IPS-18c (cell line): Measurements from ENCODE around the gene PYCR2.
"Not testable (repeated sequence)": the region's sequence is repeated elsewhere in the genome, so short reads cannot be mapped to it uniquely, and the experiment has no call there.

Experiments used
- H3K4me3 ChIP-seq: 2 replicates; pipeline ENCODE4 v1.7.0; 2013; ENCODE audit warnings: low read depth, mild to moderate bottlenecking, low read length, moderate library complexity; ENCODE audit not compliant: insufficient read depth
- H3K9me3 ChIP-seq: one replicate; pipeline ENCODE4 v1.6.1; 2013; ENCODE audit warnings: mild to moderate bottlenecking, low read length, moderate library complexity; ENCODE audit not compliant: control insufficient read depth, insufficient read depth

PYCR2 gene

GRCh38 chr1:225887554-225888288, 36.3 kb downstream of the PYCR2 start:
- H3K4me3 ChIP-seq, H3K9me3 ChIP-seq: not testable (repeated sequence)

GRCh38 chr1:225887030-225887314, 37.1 kb downstream of the PYCR2 start:
- H3K4me3 ChIP-seq = no peak overlapping the region
- H3K9me3 ChIP-seq = peaks cover 2% of the 10 kb centered on the region

- Histone ChIP-seq H3K9me3 (peaks cover 2% of the 10 kb centered on the region), H3K4me3 (no peak overlapping the region)
Observed at GRCh38 chr1:225886159-225887029, 37.7 kb downstream of the PYCR2 start.

DNA sequence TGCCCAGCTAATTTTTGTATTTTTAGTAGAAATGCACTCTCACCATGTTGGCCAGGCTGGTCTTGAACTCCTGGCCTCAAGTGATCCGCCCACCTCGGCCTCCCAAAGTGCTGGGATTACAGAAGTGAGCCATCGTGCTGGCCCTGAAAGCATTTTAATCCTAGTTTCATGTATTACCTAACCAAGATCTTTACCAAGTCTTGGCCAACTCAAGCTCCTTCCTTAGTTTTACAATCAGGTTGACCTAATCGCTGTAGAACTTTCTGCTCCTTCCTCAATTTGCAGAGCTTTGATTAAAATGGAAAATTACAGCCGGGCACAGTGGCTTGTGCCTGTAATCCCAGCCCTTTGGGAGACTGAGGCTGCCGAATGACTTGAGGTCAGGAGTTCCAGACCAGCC, 38.7 kb downstream of the PYCR2 start:
- H3K9me3 ChIP-seq = peaks cover 2% of the 10 kb centered on the region

DNA sequence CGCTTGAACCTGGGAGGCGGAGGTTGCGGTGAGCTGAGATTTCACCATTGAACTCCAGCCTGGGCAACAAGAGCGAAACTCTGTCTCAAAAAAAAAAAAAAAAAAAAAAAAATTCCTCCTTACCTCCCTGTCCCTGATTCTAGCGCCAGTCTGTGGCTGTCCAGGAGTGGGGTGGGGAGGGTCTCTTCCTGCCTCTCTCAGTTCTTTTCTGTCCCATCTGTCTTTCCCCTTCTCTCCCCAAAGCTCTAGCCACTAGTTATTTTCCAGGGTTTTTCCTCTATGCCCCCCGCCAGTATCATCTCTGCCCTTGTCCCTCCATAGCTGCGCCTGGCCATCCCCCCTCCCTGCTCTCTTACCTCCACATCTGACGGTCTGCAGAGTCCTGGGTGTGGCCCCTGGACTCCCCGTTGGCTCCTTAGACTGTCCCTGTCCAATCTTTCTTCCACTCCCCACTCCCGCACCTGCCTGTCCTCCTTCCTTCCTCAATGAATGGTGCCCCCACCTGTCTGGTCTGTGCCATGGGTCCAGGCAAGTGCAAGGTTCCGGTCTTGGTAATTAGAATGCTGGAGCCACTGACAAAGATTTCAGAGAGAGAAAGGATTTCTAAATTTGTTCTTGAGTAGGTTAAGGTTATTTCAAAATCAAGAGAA, 40.3 kb downstream of the PYCR2 start:
- Histone ChIP-seq H3K4me3 (no peak overlapping the region), H3K9me3 (peaks cover 2% of the 10 kb centered on the region)

More for the DNA sequence above, 38.7 kb downstream of the PYCR2 start:
- H3K4me3 ChIP-seq = no peak overlapping the region

GRCh38 chr1:225882694-225883615, 41.1 kb downstream of the PYCR2 start:
- peaks cover 2% of the 10 kb centered on the region for H3K9me3 ChIP-seq
- H3K4me3 ChIP-seq = peak overlapping the region; percentile 74

DNA sequence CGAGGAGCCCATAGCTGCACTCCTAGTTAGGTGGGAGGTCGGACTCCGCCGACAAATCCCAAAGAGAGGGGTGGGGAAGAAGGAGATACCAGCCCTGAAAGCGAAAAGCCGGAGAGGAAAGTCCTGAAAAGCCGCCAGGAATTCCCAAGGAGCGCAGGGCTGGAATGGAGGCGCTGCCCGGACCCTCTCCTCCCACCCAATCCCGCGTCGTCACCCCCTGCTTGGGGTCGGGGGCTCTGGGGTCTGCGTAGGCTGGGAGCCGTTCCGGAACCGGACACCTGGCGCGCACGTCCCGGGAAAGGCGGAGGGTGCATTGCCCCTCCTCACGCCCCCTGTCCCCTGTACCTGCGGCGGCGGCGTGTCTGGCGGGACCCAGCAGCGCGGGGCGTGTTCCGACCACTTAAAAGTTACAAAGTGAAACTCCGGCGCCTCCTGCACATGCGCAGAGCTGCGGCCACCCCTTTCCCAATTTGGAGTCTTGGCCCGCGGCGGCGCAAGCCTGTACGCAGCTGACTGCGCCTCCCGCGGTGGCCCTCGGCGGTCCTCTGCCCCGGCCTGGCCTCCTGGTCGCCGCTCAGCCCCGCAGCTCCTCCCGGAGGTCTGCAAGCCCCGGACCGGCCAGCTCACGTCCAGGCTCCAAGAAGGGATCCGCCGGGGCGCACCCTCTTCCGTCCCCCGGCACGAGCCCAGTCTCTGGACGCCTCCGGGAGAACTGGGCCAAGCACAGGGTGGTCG, 41.9 kb downstream of the PYCR2 start, which contains the start of gene TMEM63A:
Gene TMEM63A, minus strand, starts transcription at position 422 of the 735 bp plus-strand sequence. CDS start 4,800 bp downstream, outside the sequence.
- peak within 1 kb of the TSS; percentile 74 for H3K4me3 ChIP-seq
- H3K9me3 ChIP-seq = peaks cover 2% of the 10 kb centered on the region

- peaks cover 2% of the 10 kb centered on the region for H3K9me3 ChIP-seq
- H3K4me3 ChIP-seq = peak overlapping the region; percentile 74
Observed at GRCh38 chr1:225881081-225881958, 42.7 kb downstream of the PYCR2 start.

DNA sequence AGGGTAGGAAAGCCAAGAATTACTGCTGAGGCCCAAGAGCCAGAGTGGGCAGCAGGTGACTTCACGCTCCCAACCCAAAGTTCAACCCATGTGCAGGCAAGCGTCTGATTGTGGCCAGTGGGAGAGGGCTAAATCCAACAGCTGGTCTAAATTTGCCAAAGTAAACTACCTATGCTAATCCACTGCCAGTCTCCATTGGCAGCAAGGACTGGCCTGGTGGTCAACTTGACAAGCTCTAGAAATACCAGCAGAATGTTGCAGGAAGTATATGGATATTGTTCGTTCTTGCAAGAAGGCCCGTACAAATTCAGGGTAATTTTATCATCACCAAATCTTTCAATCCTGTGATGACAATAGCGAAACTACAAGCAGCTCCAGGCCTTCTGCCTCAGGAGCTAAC, 43.4 kb downstream of the PYCR2 start:
- Histone ChIP-seq H3K9me3 (peaks cover 2% of the 10 kb centered on the region), H3K4me3 (no peak overlapping the region)

- no peak overlapping the region for H3K4me3 ChIP-seq
- H3K9me3 ChIP-seq = peaks cover 2% of the 10 kb centered on the region
Observed at GRCh38 chr1:225880222-225880588, 43.8 kb downstream of the PYCR2 start.

- no peak overlapping the region for H3K4me3 ChIP-seq
- H3K9me3 ChIP-seq = peaks cover 2% of the 10 kb centered on the region
Observed at GRCh38 chr1:225879521-225880221, 44.4 kb downstream of the PYCR2 start.

DNA sequence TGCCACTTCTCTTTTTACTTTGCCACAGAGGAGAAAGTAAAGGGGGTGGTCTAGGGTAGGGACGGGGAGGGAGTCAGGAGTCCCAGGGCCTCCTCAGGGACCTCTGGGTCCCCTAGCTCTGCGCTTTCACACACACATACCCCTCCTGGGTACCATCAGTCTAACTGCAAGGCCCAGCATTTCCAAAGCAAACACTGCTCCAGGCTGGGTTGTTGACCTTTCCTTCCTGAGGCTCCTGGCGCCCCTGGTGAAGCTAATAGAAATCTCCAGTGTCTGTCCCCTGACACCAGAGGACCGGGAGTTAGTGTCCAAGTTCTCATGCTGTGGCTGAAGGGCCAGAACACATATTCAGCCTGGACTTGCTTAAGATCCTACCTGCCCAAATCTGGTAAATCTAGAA, 45.8 kb downstream of the PYCR2 start:
- Histone ChIP-seq H3K9me3 (no peaks in the 10 kb centered on the region), H3K4me3 (no peak overlapping the region)

GRCh38 chr1:225877580-225877979, 46.5 kb downstream of the PYCR2 start:
- no peak overlapping the region for H3K4me3 ChIP-seq
- no peaks in the 10 kb centered on the region for H3K9me3 ChIP-seq

DNA sequence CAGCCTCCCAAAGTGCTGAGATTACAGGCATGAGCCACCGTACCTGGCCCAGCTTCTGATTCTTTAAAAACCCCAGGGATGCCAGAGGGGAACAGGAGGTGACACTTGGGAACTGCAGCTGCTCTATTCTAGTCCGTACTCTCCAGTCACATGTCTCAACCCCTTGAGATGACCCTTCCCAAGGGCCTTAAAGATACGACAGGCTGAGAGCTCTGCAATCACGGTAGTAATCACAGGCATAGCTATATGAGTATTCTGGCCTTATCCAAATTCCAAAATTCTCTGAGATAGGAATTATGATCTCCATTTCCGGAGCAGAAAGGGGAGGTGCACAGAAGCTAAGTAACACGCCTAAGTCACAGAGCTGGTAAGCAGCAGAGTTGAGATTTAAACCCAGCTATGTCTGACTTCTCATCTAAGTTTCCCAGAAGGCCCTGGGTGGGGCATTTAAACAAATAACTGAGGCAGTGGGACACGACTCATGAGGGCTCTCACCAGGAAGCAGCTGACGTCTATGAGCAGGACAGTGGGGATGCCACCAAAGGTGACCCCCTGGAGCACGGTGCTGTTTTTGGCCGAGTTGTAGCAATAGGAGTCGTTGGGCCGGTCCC, 47.0 kb downstream of the PYCR2 start:
- H3K9me3 ChIP-seq = no peaks in the 10 kb centered on the region

More for the DNA sequence above, 47.0 kb downstream of the PYCR2 start:
- H3K4me3 ChIP-seq = no peak overlapping the region
